HG03342 (cell line): Measurements from ENCODE around the gene E2F6.
A peak's percentile ranks its signal among the peaks of the same experiment; 100 is the strongest.

Source experiments
- ATAC-seq: cut with Tn5 transposase; IDR thresholded peaks from one replicate; pipeline ENCODE4 v1.9.1; 2021; ENCODE audit warnings: mild to moderate bottlenecking, moderate library complexity; ENCODE audit not compliant: unreplicated experiment

E2F6 gene

GRCh38 chr2:11494310-11494709, 28.3 kb upstream of the E2F6 start:
- ATAC-seq = no peak

GRCh38 chr2:11493282-11493681, 27.3 kb upstream of the E2F6 start:
- no peak for ATAC-seq

- ATAC-seq = no peak
Measured at GRCh38 chr2:11492720-11493119, 26.8 kb upstream of the E2F6 start.

GRCh38 chr2:11492244-11492643, 26.3 kb upstream of the E2F6 start:
- no peak for ATAC-seq

- ATAC-seq = no peak
Measured at GRCh38 chr2:11491348-11491933, 25.5 kb upstream of the E2F6 start.

GRCh38 chr2:11490194-11490593, 24.2 kb upstream of the E2F6 start:
- ATAC-seq = no peak

- ATAC-seq = no peak
Measured at GRCh38 chr2:11488809-11489208, 22.8 kb upstream of the E2F6 start.

GRCh38 chr2:11483806-11484617, 18.1 kb upstream of the E2F6 start:
- no peak for ATAC-seq

- no peak for ATAC-seq
Measured at GRCh38 chr2:11482473-11483035, 16.6 kb upstream of the E2F6 start.

GRCh38 chr2:11481789-11482472, 16.0 kb upstream of the E2F6 start:
- no peak for ATAC-seq

GRCh38 chr2:11481426-11481788, 15.4 kb upstream of the E2F6 start:
- ATAC-seq = no peak

- no peak for ATAC-seq
Measured at GRCh38 chr2:11480859-11481258, 14.9 kb upstream of the E2F6 start.

- ATAC-seq = no peak
Measured at GRCh38 chr2:11480406-11480805, 14.4 kb upstream of the E2F6 start.

- no peak for ATAC-seq
Measured at GRCh38 chr2:11478899-11479605, 13.1 kb upstream of the E2F6 start.

- peak; percentile 65 for ATAC-seq
Measured at GRCh38 chr2:11477994-11478393, 12.0 kb upstream of the E2F6 start.

- ATAC-seq = no peak
Measured at GRCh38 chr2:11473659-11474433, 7.9 kb upstream of the E2F6 start.

GRCh38 chr2:11467749-11468148, 1.8 kb upstream of the E2F6 start:
- no peak for ATAC-seq

GRCh38 chr2:11467129-11467649, 1.2 kb upstream of the E2F6 start:
- no peak for ATAC-seq

- peak; percentile 21 for ATAC-seq
Measured at GRCh38 chr2:11466307-11467128, 557 bp upstream of the E2F6 start.
